ENCODE measurements around the gene CEBPZ.

- TF ChIP-seq CTCF (conservative IDR thresholded peaks at IDR 0.05; ENCODE audit: low read length) (no peak), EZH2phosphoT487 (IDR thresholded peaks at IDR 0.05; ENCODE audit: borderline replicate concordance, low read depth, low read length) (no peak)
Observed at GRCh38 chr2:37243435-37243834, 12.0 kb upstream of the CEBPZ start.
